ENCODE measurements around the gene GRIK1.

DNA sequence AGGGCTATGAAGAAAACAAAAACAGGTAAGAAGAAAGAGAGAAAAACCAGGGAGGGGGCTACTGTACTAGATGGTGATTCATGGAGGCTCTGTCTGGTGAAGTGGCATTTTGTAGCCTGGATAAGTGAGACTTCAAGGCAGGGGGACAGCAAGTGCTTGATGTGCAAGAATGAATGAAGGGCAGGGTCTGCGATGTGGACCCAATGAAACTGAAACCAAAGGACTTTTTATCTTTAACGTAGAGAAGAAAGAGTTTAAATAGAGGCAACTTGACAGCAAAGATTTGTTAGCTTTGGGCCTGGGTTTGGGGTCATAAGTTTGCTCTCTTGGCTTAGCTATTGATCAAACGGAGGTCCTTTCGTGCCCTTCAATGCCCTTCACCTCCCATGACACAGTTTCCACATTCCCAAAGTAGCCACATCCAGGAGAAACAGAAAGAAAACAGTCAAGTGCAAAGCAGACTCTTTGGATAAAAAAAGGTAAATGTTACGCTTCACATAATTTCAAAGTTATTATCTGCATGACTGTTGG lies 291.0 kb downstream of the GRIK1 start:
- TF ChIP-seq POLR2A (IDR thresholded peaks at IDR 0.05; ENCODE audit: low read depth, low read length) (no peak), POLR2AphosphoS5 (IDR thresholded peaks at IDR 0.05; ENCODE audit: low read depth, low read length) (no peak), TAF1 (IDR thresholded peaks at IDR 0.05; ENCODE audit: borderline replicate concordance, low read depth, low read length) (no peak)
